GM12878 (cell line): ENCODE results near the gene POU5F1. TPM values are rescaled to one million over a fixed set of nuclear protein-coding genes. Genes with fewer than 3 reads are reported as not detected.
"Not testable (repeated sequence)": the region's sequence is repeated elsewhere in the genome, so short reads cannot be mapped to it uniquely, and the experiment has no call there.

Source experiments
- ATAC-seq: fragments of 200-7000 bp; cut with Tn5 transposase; 3 replicates; pipeline ENCODE4 v1.9.1; 2020; ENCODE audit warnings: mild to moderate bottlenecking, moderate library complexity
- BruUV-seq: library from RNA; stranded (reverse); fragments of 400-500 nt; replicated peaks from 2 replicates; lab custom pipeline; 2021; lab: Mats Ljungman, UMichigan
- CTCF ChIA-PET: fragments of 300-600 bp; sonication (Branson Sonifier 250); formaldehyde crosslinking; extraction: SDS; loops from one replicate; lab custom pipeline; 2021; ENCODE audit warnings: inconsistent platforms; lab: Yijun Ruan, JAX
- POLR2A ChIA-PET: fragments of 350-600 bp; formaldehyde crosslinking; extraction: SDS; loops from one replicate; lab custom pipeline; 2021; ENCODE audit warnings: inconsistent platforms; lab: Charles Lee
- RAD21 ChIA-PET: fragments of 300-600 bp; sonication (Branson Sonifier 250); formaldehyde crosslinking; loops from one replicate; lab custom pipeline; 2023; ENCODE audit warnings: antibody characterized with exemption; ENCODE audit not compliant: unreplicated experiment; lab: Charles Lee
- SMC1A ChIA-PET: fragments of 300-600 bp; sonication (Branson Sonifier 250); formaldehyde crosslinking; loops from one replicate; lab custom pipeline; 2023; ENCODE audit not compliant: unreplicated experiment, uncharacterized antibody; lab: Charles Lee
- DNase-seq: peaks from one replicate; pipeline ENCODE4 v3.0.0-alpha.2; 2011; ENCODE audit warnings: low read depth, low spot score
- FAIRE-seq: peaks from 3 replicates; lab custom pipeline; 2011; peaks lifted over from hg19 to GRCh38; lab: Jason Lieb, UNC
- H2AFZ ChIP-seq: 2 replicates; pipeline ENCODE4 v1.6.0; 2011; ENCODE audit warnings: low read depth, low read length, control low read depth; ENCODE audit not compliant: control insufficient read depth
- H3K27ac ChIP-seq: 2 replicates; pipeline ENCODE4 v1.5.1; 2011; ENCODE audit warnings: control low read depth; ENCODE audit not compliant: control insufficient read depth, insufficient read depth
- H3K27me3 ChIP-seq, 2 experiments: replicated peaks in 1 of 2; 2 replicates each; pipeline versions ENCODE4 v1.6.0 to v1.6.1; 2011; ENCODE audit warnings: low read length in 1 of 2; ENCODE audit not compliant: control insufficient read depth in 2 of 2, insufficient read depth in 2 of 2
- H3K36me3 ChIP-seq, 2 experiments: 2 replicates each; pipeline ENCODE4 v1.5.1; 2011; ENCODE audit warnings: low read length in 1 of 2; ENCODE audit not compliant: control insufficient read depth in 2 of 2, insufficient read depth in 2 of 2
- H3K4me1 ChIP-seq: 2 replicates; pipeline ENCODE4 v1.6.1; 2011; ENCODE audit warnings: mild to moderate bottlenecking, low read length, moderate library complexity, mixed read lengths; ENCODE audit not compliant: control insufficient read depth, insufficient read depth
- H3K4me2 ChIP-seq: 2 replicates; pipeline ENCODE4 v1.6.0; 2011; ENCODE audit warnings: control low read depth; ENCODE audit not compliant: control insufficient read depth, insufficient read depth
- H3K4me3 ChIP-seq: fragments of 200-600 bp; sonication (generic); 2 replicates; pipeline ENCODE4 v1.5.1; 2016
- H3K79me2 ChIP-seq: 2 replicates; pipeline ENCODE4 v1.6.0; 2011; ENCODE audit warnings: low read length; ENCODE audit not compliant: control insufficient read depth, insufficient read depth
- H3K9ac ChIP-seq: 2 replicates; pipeline ENCODE4 v1.8.0; 2011; ENCODE audit warnings: low read length, control low read depth, mixed read lengths; ENCODE audit not compliant: control insufficient read depth, insufficient read depth
- H3K9me3 ChIP-seq: replicated peaks from 3 replicates; pipeline ENCODE4 v1.5.1; 2011; ENCODE audit warnings: mild to moderate bottlenecking, low read length; ENCODE audit not compliant: control insufficient read depth, insufficient read depth
- H4K20me1 ChIP-seq: 2 replicates; pipeline ENCODE4 v1.6.0; 2011; ENCODE audit not compliant: control insufficient read depth, insufficient read depth
- BHLHE40 ChIP-seq, 2 experiments: fragments of 450-650 bp in 1 of 2; IDR thresholded peaks; 2 replicates each; pipeline ENCODE4 v1.6.1; 2011 to 2017; ENCODE audit warnings: low read depth in 2 of 2, borderline replicate concordance in 1 of 2, improper control_type of control experiment in 1 of 2, low read length in 1 of 2, mild to moderate bottlenecking in 1 of 2
- IRF4 ChIP-seq: IDR thresholded peaks from 2 replicates; pipeline ENCODE4 v1.6.1; 2011; ENCODE audit warnings: low read depth, low read length
- JUNB ChIP-seq: IDR thresholded peaks from 2 replicates; pipeline ENCODE4 v1.6.1; 2016; ENCODE audit warnings: antibody characterized with exemption, mild to moderate bottlenecking
- NBN ChIP-seq: fragments of 450-650 bp; IDR thresholded peaks from 2 replicates; pipeline ENCODE4 v1.6.1; 2016
- RUNX3 ChIP-seq: IDR thresholded peaks from 2 replicates; pipeline ENCODE4 v1.6.1; 2012; ENCODE audit warnings: low read length, inconsistent platforms
- WGBS: methylation state at CpG from one replicate; pipeline ENCODE4 v1.1.6; 2016; ENCODE audit warnings: low lambda C conversion rate; ENCODE audit not compliant: insufficient replicate concordance, insufficient coverage; ENCODE audit errors: missing lambda C conversion rate; 5-methylcytosine and 5-hydroxymethylcytosine counted together
- in situ Hi-C: fragments of 300-500 bp; cut with MboI; formaldehyde crosslinking; loops from 9 replicates; pipeline ENCODE4 v1.14.3; 2018; ENCODE audit warnings: mixed read lengths
- intact Hi-C: fragments of 100-400 bp; cut with micrococcal nuclease; formaldehyde crosslinking; loops from one replicate; pipeline ENCODE4 v1.14.2; 2022; ENCODE audit not compliant: unreplicated experiment
- polyA plus RNA-seq, 11 experiments: library from polyadenylated mRNA; depleted of rRNA in 4 of 11; unstranded in 6 of 11; stranded (reverse) in 5 of 11; fragments of >200 nt; fragmentation: Nextera tagmentation in 4 of 11; fragmentation: Illumina TruSeq in 1 of 11; extraction: Ambion mirVana in 4 of 11; extraction: Trizol in 1 of 11; gene quantifications; 1 replicate in 1 of 11; 2 replicates in 10 of 11; pipeline versions ENCODE4 v1.2.1 to v1.2.3, GENCODE V29; 2011 to 2016; ENCODE audit warnings: inconsistent platforms in 2 of 11, missing spikeins in 2 of 11, low read depth in 1 of 11
- total RNA-seq, 4 experiments: library from RNA; depleted of rRNA in 3 of 4; stranded (reverse); fragments of >200 nt in 3 of 4; fragmentation: Illumina TruSeq in 1 of 4; extraction: Trizol in 1 of 4; gene quantifications; 2 replicates each; pipeline versions ENCODE4 v1.2.1 to v1.2.3, GENCODE V29; 2013 to 2021
- TF ChIP-seq, protein P1 (sequence below): fragments of 450-650 bp; IDR thresholded peaks from 2 replicates; pipeline ENCODE4 v1.6.1; 2016; ENCODE audit warnings: mild to moderate bottlenecking

Gene POU5F1
- total and polyA plus RNA-seq, 10 of the 15 experiments (the other 5 are each of a cell fraction or from before 2014, with no cell fraction given), result 1.4 to 5.5 (median 3.2) TPM

DNA sequence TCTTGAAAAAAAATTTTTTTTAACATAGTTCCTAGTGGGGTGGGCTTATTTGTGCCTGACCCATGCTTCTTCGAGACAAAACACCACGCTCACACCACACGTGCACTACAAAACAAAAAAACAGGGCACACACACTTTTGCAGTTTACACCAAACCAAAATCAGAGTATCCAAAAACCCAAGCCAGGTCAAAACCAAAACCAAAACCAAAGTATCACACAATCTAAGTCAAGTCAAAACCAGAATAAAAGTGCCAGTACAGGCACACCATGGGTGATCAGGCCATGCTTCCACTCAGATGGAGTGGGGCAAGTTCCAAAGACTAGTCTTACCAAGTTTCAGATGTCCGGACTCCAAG, 15.2 kb upstream of the POU5F1 start:
- H3K27me3 ChIP-seq, SMC1A ChIA-PET, H3K36me3 ChIP-seq, intact Hi-C loops, in situ Hi-C loops, DNase-seq, POLR2A ChIA-PET, H4K20me1 ChIP-seq, H3K9me3 ChIP-seq, H3K79me2 ChIP-seq, FAIRE-seq, BruUV-seq: not testable (repeated sequence)
- WGBS, result 50% methylated on average over 4 of the region's 4 CpGs
- Histone ChIP-seq H3K27ac (peak overlapping the region; percentile 96), H3K4me2 (peak overlapping the region; percentile 96), H3K4me3 (peak overlapping the region; percentile 54; the same call in 1 of the 2 replicates), H3K4me1 (peaks cover 19% of the 10 kb centered on the region), H2AFZ (peak overlapping the region; percentile 90), H3K9ac (peak overlapping the region; percentile 89)
- peak; percentile 77 for ATAC-seq
- ChIA-PET RAD21 (interaction anchor here (1.8 kb wide), 1 partner anchor 28 kb away, joined by 4 read pairs; the partner anchor contains the start of genes CCHCR1 and TCF19), CTCF (interaction anchor here (1.0 to 2.2 kb wide), 2 partner anchors 11 to 20 kb away, joined by 3 to 10 read pairs; no protein-coding TSS in a partner anchor)
- peak in 1 of 2 experiments; percentile 28; a peak in 1 of 4 replicates for TF ChIP-seq BHLHE40 (IDR thresholded peaks at IDR 0.05; ENCODE audit: borderline replicate concordance in 1 of 2, low read depth in 2 of 2, low read length in 1 of 2)
- TF ChIP-seq RUNX3, result peak; percentile 31; the same call in 1 of the 2 replicates
- TF ChIP-seq IRF4, result 0 out of 2 replicates have a peak, but pooled peaks have one; percentile 25
- TF ChIP-seq, protein P1, sequence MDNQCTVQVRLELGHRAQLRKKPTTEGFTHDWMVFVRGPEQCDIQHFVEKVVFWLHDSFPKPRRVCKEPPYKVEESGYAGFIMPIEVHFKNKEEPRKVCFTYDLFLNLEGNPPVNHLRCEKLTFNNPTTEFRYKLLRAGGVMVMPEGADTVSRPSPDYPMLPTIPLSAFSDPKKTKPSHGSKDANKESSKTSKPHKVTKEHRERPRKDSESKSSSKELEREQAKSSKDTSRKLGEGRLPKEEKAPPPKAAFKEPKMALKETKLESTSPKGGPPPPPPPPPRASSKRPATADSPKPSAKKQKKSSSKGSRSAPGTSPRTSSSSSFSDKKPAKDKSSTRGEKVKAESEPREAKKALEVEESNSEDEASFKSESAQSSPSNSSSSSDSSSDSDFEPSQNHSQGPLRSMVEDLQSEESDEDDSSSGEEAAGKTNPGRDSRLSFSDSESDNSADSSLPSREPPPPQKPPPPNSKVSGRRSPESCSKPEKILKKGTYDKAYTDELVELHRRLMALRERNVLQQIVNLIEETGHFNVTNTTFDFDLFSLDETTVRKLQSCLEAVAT, result peak; percentile 68; the same call in 1 of the 2 replicates
- 0 out of 2 replicates have a peak, but pooled peaks have one; percentile 26 for TF ChIP-seq NBN
- TF ChIP-seq JUNB, result peak; percentile 29; the same call in 1 of the 2 replicates

- H3K9me3 ChIP-seq, H3K9ac ChIP-seq, FAIRE-seq, H3K4me3 ChIP-seq, in situ Hi-C loops, DNase-seq, H2AFZ ChIP-seq, BruUV-seq, intact Hi-C loops, H3K79me2 ChIP-seq, H4K20me1 ChIP-seq, H3K27ac ChIP-seq, ATAC-seq, H3K36me3 ChIP-seq, H3K27me3 ChIP-seq: not testable (repeated sequence)
- H3K4me2 ChIP-seq, result 0 out of 2 replicates have a peak overlapping the region, but pooled peaks have one; percentile 17
- H3K4me1 ChIP-seq, result peaks cover 17% of the 10 kb centered on the region
- POLR2A ChIA-PET, result interaction anchor here (1.3 to 2.4 kb wide), 3 partner anchors 19 to 27 kb away, joined by 5 to 10 read pairs (median 9); partner anchors contain the start of gene TCF19
- WGBS, result 87% methylated on average over 6 of the region's 6 CpGs
- SMC1A ChIA-PET, result interaction anchor here (0.7 to 3.3 kb wide), 10 partner anchors 9 to 57 kb away, joined by 3 to 21 read pairs (median 4); partner anchors contain the start of genes CCHCR1, PSORS1C2 and TCF19
- CTCF ChIA-PET, result interaction anchor here (0.8 to 3.3 kb wide), 12 partner anchors 9 to 183 kb away, joined by 3 to 17 read pairs (median 4); partner anchors contain the start of genes PSORS1C2 and TCF19
- RAD21 ChIA-PET, result interaction anchor here (1.1 to 2.7 kb wide), 4 partner anchors 19 to 26 kb away, joined by 4 to 10 read pairs (median 8); partner anchors contain the start of genes CCHCR1 and TCF19
Observed at GRCh38 chr6:31183859-31184258, 13.4 kb upstream of the POU5F1 start.

DNA sequence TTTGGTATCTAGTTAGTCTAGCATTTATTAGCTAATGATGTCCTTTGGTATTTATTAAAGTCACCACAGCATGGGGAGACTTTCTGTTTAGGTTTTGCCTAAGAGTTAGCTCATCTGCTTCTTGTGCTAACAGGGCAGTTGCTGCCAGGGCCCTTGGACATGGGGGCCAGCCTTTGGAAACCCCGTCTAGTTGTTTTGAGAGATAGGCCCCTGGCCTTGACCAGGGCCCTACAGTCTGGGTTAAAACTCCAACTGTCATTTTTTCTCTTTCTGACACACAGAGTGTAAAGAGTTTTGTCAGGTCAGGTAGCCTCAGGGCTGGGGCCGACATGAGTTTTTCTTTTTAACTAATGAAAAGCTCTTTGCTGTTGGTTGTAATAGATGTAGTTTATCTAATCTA, 12.8 kb upstream of the POU5F1 start:
- ChIA-PET POLR2A (interaction anchor here (1.3 to 2.4 kb wide), 3 partner anchors 18 to 27 kb away, joined by 5 to 10 read pairs (median 9); partner anchors contain the start of gene TCF19), CTCF (interaction anchor here (0.8 to 3.3 kb wide), 13 partner anchors 8 to 183 kb away, joined by 3 to 17 read pairs (median 4); partner anchors contain the start of genes PSORS1C2 and TCF19), SMC1A (interaction anchor here (0.8 to 3.3 kb wide), 8 partner anchors 9 to 56 kb away, joined by 3 to 21 read pairs (median 4); partner anchors contain the start of genes CCHCR1, PSORS1C2 and TCF19), RAD21 (interaction anchor here (1.8 to 2.7 kb wide), 3 partner anchors 18 to 25 kb away, joined by 5 to 10 read pairs (median 10); partner anchors contain the start of genes CCHCR1 and TCF19)
- H3K36me3 ChIP-seq, BruUV-seq, H3K9ac ChIP-seq, H3K9me3 ChIP-seq, H3K27me3 ChIP-seq, H2AFZ ChIP-seq, H3K79me2 ChIP-seq, intact Hi-C loops, ATAC-seq, in situ Hi-C loops, H3K27ac ChIP-seq, H3K4me2 ChIP-seq, DNase-seq, H4K20me1 ChIP-seq, H3K4me3 ChIP-seq, FAIRE-seq: not testable (repeated sequence)
- peaks cover 22% of the 10 kb centered on the region for H3K4me1 ChIP-seq
- WGBS, result 52% methylated on average over 2 of the region's 2 CpGs
